GM12892 (cell line): ENCODE data around the gene DPH3.

Experiments used
- POLR2A ChIP-seq: IDR thresholded peaks from 2 replicates; pipeline ENCODE4 v1.6.1; 2011; ENCODE audit warnings: low read depth, low read length, control low read depth
- POLR2AphosphoS5 ChIP-seq: IDR thresholded peaks from 2 replicates; pipeline ENCODE4 v1.6.1; 2011; ENCODE audit warnings: low read depth, low read length, control low read depth

GRCh38 chr3:16255726-16256125, 9.0 kb downstream of the DPH3 start:
- no peak for TF ChIP-seq POLR2AphosphoS5
- no peak for TF ChIP-seq POLR2A
